NCI-H2196 treated with DMSO at 0.1 percent for 48 hours (cell line): Measurements from ENCODE around the gene EEFSEC.

Experiments used
- DNase-seq: peaks from one replicate; lab custom pipeline; 2025; ENCODE audit not compliant: unreplicated experiment; lab: John Stamatoyannopoulos, UW

The EEFSEC gene

DNA sequence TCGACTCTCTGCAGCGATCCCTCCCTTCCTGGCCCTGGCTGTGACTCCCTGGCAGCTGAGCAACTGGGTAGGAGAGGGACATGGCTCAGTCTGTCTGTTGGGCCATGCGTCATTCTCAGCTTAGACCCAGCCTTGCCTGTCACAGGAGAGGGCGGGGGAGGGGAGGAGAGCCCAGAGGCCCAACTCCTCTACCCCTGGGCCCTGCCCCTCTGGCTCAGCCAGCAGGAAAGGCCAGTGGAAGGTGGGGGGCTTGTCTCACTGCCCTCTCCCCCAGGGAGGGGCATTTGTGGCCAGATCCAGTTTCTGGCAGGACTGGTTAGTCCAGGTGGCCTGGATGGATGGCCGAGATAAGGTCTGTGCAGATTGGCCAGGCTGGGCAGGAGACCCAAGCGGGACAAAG lies 281.8 kb downstream of the EEFSEC start:
- no peak for DNase-seq

- DNase-seq: no peak
Measured at GRCh38 chr3:128435561-128435960, 282.3 kb downstream of the EEFSEC start.

- DNase-seq: no peak
Measured at GRCh38 chr3:128436214-128436613, 282.9 kb downstream of the EEFSEC start.

GRCh38 chr3:128438488-128439072 lies 285.3 kb downstream of the EEFSEC start:
- no peak for DNase-seq

GRCh38 chr3:128439226-128439625 lies 285.9 kb downstream of the EEFSEC start:
- DNase-seq: no peak

DNA sequence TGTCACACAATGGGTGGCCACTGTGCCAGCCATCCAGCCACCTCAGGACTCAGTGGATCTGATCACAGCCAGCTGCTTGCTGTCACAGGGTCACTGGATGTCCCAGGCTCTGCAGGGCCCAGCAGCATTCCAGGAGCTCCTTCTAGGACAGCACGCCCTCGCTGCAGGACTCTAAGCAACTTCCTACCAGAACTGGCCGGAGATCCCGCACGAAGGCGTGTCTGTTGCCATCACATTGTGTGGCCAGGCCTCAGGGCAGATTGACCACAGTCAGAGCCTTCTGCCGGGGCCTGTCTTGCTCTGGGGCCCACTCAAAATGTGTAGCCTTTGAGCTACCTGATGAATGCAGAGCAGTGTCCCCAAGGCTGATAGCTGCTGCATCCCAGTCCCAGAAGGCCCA lies 288.8 kb downstream of the EEFSEC start:
- no peak for DNase-seq

DNA sequence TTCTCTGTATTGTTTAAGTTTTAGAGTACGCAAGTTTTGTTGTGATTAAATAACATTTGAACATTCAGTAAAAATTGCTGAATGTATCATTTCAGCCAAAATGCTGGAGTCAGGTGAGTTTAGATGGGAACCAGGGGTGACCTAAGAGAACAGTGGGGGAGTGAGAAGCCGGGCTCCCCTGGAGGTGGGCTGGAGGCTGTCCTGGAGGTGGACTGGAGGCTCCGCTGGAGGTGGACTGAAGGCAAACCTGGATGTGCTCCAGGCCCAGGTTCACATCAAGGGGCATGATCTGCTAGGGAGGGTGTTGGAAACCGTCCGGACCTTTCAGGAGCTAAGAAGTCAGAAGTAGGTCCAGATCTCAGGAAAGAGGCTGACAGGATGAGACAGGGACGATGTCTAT lies 289.7 kb downstream of the EEFSEC start:
- no peak for DNase-seq

GRCh38 chr3:128443771-128444170 lies 290.5 kb downstream of the EEFSEC start:
- DNase-seq: no peak

DNA sequence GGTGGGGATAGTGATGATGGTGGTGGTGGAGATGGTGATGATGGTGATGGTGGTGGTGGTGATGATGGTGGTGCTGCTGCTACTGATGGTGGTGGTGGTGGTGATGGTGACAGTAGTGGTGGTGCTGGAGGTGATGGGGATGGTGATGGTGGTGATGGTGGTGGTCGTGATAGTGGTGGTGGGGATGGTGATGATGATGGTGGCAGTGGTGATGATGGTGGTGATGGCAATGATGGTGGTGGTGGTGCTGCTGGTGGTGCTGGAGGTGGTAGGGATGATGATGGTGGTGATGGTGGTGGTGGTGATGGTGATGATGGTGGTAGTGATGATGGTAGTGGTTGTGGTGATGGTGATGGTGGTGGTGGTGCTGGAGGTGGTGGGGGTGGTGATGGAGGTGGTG lies 292.1 kb downstream of the EEFSEC start:
- DNase-seq: no peak

DNA sequence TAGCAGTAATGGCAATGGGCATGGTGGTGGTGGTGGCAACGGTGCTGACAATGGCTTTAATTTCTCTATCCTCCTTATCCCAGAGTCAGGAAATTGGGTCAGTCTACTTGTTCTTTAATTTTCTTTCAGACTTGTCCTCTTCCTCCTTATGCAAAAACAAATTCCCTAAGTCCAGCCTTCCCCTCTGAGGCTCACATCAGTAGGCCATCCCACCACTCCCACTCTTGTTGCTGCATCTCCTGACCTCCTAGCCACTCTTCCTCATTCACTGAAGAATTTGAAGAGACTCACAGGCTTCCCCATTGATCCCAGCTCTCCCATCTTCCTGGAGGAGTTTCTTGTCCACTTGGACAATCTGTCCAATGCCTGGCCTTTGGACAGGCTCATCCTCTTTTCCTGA lies 293.5 kb downstream of the EEFSEC start:
- DNase-seq: no peak

DNA sequence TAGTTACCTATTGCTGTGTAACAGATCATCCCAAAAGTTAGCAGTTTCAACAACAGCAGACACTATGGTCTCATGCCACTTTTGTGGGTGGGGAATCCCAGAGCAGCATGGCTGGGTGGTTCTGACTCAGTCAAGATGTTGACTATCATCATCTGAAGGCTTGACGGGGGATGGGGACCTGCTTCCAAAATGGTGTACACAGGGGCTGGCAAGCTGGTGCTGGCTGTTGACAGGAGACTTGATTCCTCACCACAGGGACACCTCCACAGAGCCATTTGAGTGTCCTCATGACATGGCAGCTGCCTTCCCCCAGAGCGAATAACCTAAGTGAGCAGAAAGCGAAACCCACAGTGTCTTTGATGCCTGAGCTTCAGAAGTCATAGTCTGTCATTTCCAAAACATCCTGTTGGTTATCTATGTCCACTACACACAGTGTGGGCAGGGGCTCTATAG lies 294.3 kb downstream of the EEFSEC start:
- DNase-seq: no peak

GRCh38 chr3:128448491-128448890 lies 295.2 kb downstream of the EEFSEC start:
- no peak for DNase-seq

- no peak for DNase-seq
Measured at GRCh38 chr3:128449111-128449638, 295.9 kb downstream of the EEFSEC start.

- no peak for DNase-seq
Measured at GRCh38 chr3:128452120-128452519, 298.8 kb downstream of the EEFSEC start.

- DNase-seq: no peak
Measured at GRCh38 chr3:128452678-128453275, 299.5 kb downstream of the EEFSEC start.

GRCh38 chr3:128453501-128454309 lies 300.4 kb downstream of the EEFSEC start:
- DNase-seq: no peak

GRCh38 chr3:128454310-128454618 lies 301.0 kb downstream of the EEFSEC start:
- DNase-seq: no peak

GRCh38 chr3:128455116-128455515 lies 301.8 kb downstream of the EEFSEC start:
- DNase-seq: no peak

- DNase-seq: no peak
Measured at GRCh38 chr3:128455786-128456748, 302.8 kb downstream of the EEFSEC start.

DNA sequence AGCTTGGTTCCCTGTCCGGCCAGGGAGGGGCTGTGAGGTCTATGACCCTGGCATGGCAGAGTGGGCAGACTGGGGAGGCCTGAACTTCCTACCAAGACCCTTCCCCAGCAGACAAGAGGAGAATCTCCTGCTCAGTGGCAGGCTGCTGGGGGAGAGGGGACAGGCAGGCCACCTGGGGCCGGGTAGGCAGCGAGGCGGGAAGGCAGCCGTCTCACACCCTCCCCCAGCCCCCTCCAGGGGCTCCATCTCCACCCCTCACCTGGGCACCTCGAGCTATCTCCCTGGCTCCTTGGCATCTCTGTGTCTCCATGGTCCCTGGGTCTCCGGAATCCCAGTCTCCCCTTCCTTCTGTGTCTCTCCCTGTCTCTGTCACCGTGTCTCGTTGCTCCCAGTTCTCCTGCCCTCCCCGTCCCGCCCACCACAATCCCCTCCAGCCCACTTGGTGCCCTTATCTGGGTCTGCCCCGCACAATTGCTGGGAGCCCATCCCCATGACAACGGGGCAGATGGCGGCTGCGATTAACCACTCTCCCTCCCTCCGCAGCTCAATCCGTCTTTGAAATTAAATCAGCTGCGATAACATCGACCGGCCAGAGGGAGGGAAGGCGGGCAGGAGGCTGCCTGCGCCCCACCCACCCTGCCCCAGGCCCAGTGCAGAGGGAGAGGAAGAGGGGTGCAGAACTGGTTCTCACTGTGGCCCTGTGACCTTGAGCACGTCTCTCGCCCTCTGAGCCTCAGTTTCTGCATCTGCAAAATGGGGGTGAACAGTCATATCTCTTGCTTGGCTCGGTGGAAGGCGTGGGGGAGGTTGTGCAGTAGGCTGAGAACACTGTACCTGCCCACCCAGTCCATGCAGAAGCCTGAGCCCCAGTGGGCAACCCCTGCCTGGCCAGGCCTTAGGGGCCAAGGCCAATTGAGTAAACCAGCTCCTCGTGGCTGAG lies 303.8 kb downstream of the EEFSEC start:
- no peak for DNase-seq
